Stimulated activated naive CD4-positive, alpha-beta T cell (primary cell): ENCODE data around the gene TUBA1A.
"Not testable (repeated sequence)": the region's sequence is repeated elsewhere in the genome, so short reads cannot be mapped to it uniquely, and the experiment has no call there.

Experiments used
- DNase-seq, 6 experiments: peaks; one replicate each; lab custom pipeline; 2025; lab: John Stamatoyannopoulos, UW

TUBA1A gene

GRCh38 chr12:49200919-49201594 is 12.2 kb upstream of the TUBA1A start:
- peak in 3 of 6 experiments; percentile 7 to 45 (median 41) for DNase-seq

- no peak for DNase-seq
Observed at GRCh38 chr12:49198431-49199155, 9.7 kb upstream of the TUBA1A start.

DNA sequence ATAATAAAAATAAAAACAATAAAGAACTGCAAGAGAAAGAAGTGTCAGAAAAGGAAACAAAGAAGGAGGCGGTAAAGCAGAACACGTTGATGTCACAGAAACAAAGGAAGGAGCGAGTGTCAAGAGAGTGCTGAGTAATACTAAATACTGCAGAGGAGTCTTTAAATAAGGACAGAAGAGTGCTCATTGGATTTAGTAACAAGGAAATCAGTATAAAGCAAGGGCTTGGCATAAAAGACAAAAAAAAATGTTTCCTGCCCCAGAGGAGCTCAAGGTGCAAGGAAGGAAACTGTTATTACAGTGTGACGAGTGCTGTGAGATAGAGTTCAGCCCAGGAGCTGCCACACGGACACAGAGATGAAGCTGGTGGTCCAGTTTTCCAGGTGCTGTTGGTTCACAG is 8.4 kb upstream of the TUBA1A start:
- DNase-seq: no peak

GRCh38 chr12:49195736-49196135 is 6.9 kb upstream of the TUBA1A start:
- DNase-seq: no peak

- not testable (repeated sequence) for DNase-seq
Observed at GRCh38 chr12:49193746-49194145, 4.9 kb upstream of the TUBA1A start.

- DNase-seq: not testable (repeated sequence)
Observed at GRCh38 chr12:49191498-49191897, 2.6 kb upstream of the TUBA1A start.

DNA sequence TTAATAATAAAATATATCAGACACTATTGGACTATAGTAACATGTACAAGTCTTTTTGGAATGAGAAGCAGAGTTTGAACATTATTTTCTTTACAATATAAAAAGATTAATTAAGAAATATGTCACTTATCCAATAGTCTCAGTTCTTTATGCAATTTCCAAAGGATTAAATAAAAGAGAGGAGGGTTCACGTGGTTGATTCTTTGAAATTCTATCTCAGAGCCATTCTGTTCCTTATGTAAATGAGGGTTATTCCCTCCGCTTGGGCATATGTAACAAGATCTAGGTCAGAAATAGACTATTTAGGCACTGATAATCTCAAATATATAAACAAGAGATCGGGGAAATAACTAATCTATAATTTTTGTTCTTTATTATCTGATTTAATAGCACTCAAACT is 2.1 kb upstream of the TUBA1A start:
- DNase-seq: no peak

DNA sequence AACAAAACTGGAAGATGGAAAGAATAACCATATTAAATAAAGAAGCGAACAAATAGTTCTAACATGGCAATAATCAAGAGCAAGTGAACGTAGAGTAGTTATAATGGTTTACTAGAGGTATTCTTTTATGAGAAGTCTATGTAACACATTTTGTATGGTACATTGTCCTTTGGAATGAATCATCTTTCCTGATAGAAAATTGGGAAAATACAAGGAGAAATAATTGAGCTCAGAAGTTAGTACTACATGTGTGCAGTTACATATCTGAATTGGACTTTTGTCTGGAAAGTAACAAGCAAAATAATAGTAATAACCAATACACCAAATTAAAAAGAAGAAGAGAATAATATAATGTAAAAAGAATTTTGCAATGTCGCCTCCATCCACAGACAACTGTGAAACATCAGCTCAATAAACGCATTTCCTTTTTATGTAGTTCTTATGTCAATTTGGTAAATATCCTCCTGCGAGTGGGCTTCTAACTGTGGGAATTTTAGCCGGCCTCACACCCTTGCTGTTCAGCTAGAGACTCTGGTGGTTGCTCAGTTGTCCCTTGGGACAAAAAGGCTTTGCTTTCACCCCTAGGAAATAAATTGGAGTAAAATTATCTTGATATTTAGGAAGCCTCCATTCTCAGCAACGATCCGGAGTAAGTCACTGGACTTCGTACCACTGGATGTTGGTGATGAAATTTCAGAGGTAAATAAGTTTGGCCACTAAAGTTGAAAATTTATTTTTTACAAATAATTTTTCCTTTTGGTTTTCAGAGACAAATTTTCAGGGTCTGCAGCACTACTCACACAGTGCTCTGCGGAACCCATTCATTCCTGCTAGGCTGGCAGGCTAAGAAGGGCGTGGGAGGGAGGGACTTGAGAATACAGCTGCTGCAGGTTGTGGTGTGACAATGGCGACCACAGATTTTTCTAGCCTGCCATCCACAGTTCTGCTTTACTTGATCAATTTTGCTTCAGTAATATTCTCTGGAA is 1.1 kb upstream of the TUBA1A start:
- DNase-seq: no peak

GRCh38 chr12:49188201-49188915 is 522 bp downstream of the TUBA1A start:
- DNase-seq: peak; percentile 68 to 90 (median 82)

- DNase-seq: peak in 1 of 6 experiments; percentile 18
Observed at GRCh38 chr12:49187184-49187583, 1.7 kb downstream of the TUBA1A start.

DNA sequence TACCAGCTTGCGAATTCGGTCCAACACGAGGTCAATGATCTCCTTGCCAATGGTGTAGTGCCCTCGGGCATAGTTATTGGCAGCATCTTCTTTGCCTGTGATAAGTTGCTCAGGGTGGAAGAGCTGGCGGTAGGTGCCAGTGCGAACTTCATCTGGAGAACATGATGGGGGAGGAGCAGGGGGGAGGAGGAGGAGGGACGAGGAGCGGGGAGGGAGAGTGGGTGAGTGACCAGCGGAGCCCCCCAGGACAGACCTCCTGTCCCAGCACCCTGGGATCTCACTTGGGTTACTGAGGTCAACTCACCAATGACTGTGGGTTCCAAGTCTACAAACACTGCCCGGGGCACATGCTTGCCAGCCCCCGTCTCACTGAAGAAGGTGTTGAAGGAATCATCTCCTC is 2.6 kb downstream of the TUBA1A start:
- not testable (repeated sequence) for DNase-seq

- DNase-seq: peak in 1 of 6 experiments; percentile 16
Observed at GRCh38 chr12:49184697-49185096, 4.2 kb downstream of the TUBA1A start.

DNA sequence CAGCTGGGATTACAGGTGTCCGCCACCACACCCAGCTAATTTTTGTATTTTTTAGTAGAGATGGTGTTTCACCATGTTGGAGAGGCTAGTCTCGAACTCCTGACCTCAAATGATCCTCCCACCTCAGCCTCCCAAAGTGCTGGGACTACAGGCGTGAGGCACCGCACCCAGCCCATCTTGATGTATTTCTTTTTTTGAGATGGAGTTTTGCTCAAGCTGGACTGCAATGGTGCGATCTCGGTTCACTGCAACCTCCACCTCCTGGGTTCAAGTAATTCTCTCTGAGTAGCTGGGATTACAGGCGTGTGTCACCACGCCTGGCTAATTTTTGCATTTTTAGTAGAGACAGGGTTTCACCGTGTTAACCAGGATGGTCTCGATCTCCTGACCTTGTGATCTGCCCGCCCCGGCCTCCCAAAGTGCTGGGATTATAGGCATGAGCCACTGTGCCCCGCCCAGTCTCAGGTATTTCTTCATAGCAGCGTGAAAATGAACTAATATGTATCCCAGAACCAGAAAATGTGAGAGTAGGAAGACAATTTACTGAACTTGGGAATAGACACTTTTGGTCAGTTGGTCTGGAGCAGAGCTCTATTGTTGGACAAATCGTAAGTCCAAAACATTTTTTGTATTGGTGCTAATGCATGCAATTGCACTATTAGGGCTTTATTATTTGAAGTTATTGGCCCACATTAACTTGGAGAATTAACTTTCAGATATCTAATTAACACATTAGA is 5.5 kb downstream of the TUBA1A start:
- DNase-seq: not testable (repeated sequence)

GRCh38 chr12:49174218-49174617 is 14.7 kb downstream of the TUBA1A start:
- no peak for DNase-seq

GRCh38 chr12:49170924-49171323 is 18.0 kb downstream of the TUBA1A start:
- DNase-seq: no peak

DNA sequence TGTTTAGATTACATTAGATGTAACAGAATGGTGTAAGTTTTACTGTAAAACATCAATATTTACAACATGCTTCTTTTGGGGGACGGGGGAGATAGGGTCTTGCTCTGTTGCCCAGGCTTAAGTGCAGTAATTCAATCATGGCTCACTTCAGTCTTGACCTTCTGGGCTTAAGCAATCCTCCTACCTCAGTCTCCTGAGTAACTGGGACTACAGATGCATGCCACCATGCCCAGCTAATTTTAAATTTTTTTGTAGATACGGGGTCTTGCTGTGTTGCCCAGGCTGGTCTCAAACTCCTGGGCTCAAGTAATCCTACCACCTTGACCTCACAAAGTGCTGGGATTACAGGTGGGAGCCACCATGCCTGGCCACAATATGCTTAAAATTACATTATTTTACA is 23.8 kb downstream of the TUBA1A start:
- DNase-seq: no peak

- DNase-seq: not testable (repeated sequence)
Observed at GRCh38 chr12:49161901-49162300, 27.0 kb downstream of the TUBA1A start.

- DNase-seq: no peak
Observed at GRCh38 chr12:49161092-49161795, 27.6 kb downstream of the TUBA1A start.

GRCh38 chr12:49160399-49160798 is 28.5 kb downstream of the TUBA1A start:
- DNase-seq: no peak

DNA sequence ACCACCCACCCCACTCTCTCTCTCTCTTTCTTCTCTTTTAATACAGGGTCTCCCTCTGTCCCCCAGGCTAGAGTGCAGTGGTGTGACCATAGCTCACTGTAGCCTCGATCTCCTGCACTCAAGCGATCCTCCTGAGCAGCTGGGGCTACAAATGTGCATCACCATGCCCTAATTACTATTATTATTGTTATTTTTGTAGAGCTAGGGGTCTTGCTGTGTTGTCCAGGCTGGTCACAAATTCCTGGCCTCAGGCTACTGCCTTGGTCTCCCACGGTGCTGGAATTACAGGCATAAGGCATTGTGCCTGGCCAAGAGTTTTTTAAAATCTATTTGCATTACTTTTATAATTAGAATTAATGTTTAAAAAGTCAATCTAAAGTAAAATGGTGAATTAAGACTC is 34.7 kb downstream of the TUBA1A start:
- DNase-seq: no peak
